Prostate gland (tissue), 2 donors: ENCODE data around the gene HAPSTR1. TPM values are rescaled to one million over a fixed set of nuclear protein-coding genes. Genes with fewer than 3 reads are reported as not detected.

Source experiments
- DNase-seq: peaks from one replicate; pipeline ENCODE4 v3.0.0-alpha.2; 2019; ENCODE audit warnings: low spot score
- H3K27ac ChIP-seq, 2 donors: fragments of 200-600 bp; sonication (generic); 2 replicates each; pipeline ENCODE4 v1.5.1; 2017 to 2019
- H3K27me3 ChIP-seq: fragments of 200-600 bp; sonication (generic); replicated peaks from 2 replicates; pipeline ENCODE4 v1.5.1; 2019; ENCODE audit not compliant: insufficient read depth
- H3K36me3 ChIP-seq, 2 donors: fragments of 200-600 bp; sonication (generic); 1 replicate in 1 of 2; 2 replicates in 1 of 2; pipeline versions ENCODE4 v1.5.1 to v1.8.1; 2017 to 2019
- H3K4me1 ChIP-seq: fragments of 200-600 bp; sonication (generic); replicated peaks from 2 replicates; pipeline ENCODE4 v1.5.1; 2019
- H3K4me3 ChIP-seq, 2 donors: fragments of 200-600 bp; sonication (generic); 2 replicates each; pipeline ENCODE4 v1.5.1; 2017 to 2019
- H3K9me3 ChIP-seq: fragments of 200-600 bp; sonication (generic); 2 replicates; pipeline ENCODE4 v1.5.1; 2017
- POLR2A ChIP-seq: fragments of 450-650 bp; IDR thresholded peaks from one replicate; pipeline ENCODE4 v1.6.1; 2016; ENCODE audit warnings: antibody characterized with exemption, mild to moderate bottlenecking
- POLR2AphosphoS5 ChIP-seq: sonication (generic); formaldehyde crosslinking; IDR thresholded peaks from one replicate; pipeline ENCODE4 v1.6.1; 2017; ENCODE audit warnings: antibody characterized with exemption
- WGBS: methylation state at CpG from one replicate; pipeline ENCODE4 v1.1.5; 2018; 5-methylcytosine and 5-hydroxymethylcytosine counted together
- intact Hi-C: fragments of 100-400 bp; cut with DNase I; formaldehyde crosslinking; loops from one replicate; pipeline ENCODE4 v1.14.2; 2022
- total RNA-seq, 2 donors: library from RNA; depleted of rRNA; stranded (reverse); fragments of >200 nt; gene quantifications; one replicate each; pipeline ENCODE4 v1.1.0, GENCODE V29; 2016
- TF ChIP-seq, protein P1 (sequence below), 4 experiments: fragments of 200-600 bp in 2 of 4; fragments of 450-650 bp in 2 of 4; sonication (generic) in 2 of 4; IDR thresholded peaks; 1 replicate in 3 of 4; 2 replicates in 1 of 4; pipeline ENCODE4 v1.5.1; 2016 to 2019; ENCODE audit warnings: antibody characterized with exemption in 4 of 4, mild to moderate bottlenecking in 2 of 4, moderate library complexity in 2 of 4

HAPSTR1 gene
- total RNA-seq, 2 donors from 2014 or later = 45.5 to 68.6 TPM

DNA sequence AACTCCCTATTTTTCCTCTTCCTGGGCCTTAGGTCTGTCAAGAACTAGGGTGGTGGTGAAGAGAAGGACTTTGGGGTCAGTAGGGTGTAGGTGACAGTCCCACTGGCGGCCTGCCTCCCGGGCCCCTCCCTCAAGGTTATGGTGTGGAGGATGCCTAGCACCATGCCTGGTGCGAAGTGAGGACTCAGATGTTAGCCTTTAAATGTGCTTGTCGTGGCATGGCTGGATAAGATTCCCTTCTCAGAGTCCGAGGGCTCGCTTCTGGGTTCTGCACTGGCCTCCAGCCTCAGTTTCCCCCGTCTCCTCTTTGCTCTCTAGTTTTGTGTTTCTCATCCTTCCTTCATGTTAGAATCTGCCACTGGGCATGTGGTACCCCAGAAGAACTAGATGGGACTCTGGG, 32.0 kb downstream of the HAPSTR1 start:
- no peak for TF ChIP-seq POLR2A
- intact Hi-C loops = no loop called here

DNA sequence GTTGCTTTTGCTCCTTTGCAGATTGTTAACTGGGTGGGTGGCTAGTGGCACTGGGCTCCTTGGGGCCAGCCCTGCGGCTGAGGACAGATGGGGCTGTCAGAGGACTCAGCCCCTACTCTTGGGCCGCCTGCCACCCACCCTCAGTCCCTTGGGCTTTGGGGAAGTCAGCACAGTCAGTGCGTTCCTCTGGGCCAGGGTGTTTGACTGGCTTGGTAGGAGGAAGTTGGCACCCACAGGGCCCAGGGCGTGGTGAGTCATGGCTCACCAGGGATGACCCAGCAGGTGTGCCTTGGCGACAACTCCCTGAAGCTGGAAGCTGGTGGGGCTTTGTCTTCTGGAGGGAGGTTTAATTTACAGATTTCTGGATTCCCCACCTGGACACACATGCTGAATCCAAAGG, 32.4 kb downstream of the HAPSTR1 start:
- TF ChIP-seq, protein P1, sequence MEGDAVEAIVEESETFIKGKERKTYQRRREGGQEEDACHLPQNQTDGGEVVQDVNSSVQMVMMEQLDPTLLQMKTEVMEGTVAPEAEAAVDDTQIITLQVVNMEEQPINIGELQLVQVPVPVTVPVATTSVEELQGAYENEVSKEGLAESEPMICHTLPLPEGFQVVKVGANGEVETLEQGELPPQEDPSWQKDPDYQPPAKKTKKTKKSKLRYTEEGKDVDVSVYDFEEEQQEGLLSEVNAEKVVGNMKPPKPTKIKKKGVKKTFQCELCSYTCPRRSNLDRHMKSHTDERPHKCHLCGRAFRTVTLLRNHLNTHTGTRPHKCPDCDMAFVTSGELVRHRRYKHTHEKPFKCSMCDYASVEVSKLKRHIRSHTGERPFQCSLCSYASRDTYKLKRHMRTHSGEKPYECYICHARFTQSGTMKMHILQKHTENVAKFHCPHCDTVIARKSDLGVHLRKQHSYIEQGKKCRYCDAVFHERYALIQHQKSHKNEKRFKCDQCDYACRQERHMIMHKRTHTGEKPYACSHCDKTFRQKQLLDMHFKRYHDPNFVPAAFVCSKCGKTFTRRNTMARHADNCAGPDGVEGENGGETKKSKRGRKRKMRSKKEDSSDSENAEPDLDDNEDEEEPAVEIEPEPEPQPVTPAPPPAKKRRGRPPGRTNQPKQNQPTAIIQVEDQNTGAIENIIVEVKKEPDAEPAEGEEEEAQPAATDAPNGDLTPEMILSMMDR (IDR thresholded peaks at IDR 0.05) = no peak
- peak; percentile 35 for TF ChIP-seq POLR2AphosphoS5
- DNase-seq = peak; percentile 62
- Histone ChIP-seq H3K36me3 (no peaks in the 10 kb centered on the region), H3K4me3 (no peak overlapping the region), H3K9me3 (no peaks in the 10 kb centered on the region), H3K4me1 (no peaks in the 10 kb centered on the region), H3K27ac (no peak overlapping the region), H3K27me3 (no peaks in the 10 kb centered on the region)
- 78% methylated on average over 4 of the region's 5 CpGs for WGBS
- intact Hi-C loops = no loop called here

More for the DNA sequence above, 32.0 kb downstream of the HAPSTR1 start:
- Histone ChIP-seq H3K9me3 (no peaks in the 10 kb centered on the region), H3K4me1 (no peaks in the 10 kb centered on the region), H3K36me3 (no peaks in the 10 kb centered on the region), H3K27me3 (no peaks in the 10 kb centered on the region), H3K4me3 (no peak overlapping the region), H3K27ac (no peak overlapping the region)
- DNase-seq = no peak
- 93% methylated on average over 7 of the region's 7 CpGs for WGBS

DNA sequence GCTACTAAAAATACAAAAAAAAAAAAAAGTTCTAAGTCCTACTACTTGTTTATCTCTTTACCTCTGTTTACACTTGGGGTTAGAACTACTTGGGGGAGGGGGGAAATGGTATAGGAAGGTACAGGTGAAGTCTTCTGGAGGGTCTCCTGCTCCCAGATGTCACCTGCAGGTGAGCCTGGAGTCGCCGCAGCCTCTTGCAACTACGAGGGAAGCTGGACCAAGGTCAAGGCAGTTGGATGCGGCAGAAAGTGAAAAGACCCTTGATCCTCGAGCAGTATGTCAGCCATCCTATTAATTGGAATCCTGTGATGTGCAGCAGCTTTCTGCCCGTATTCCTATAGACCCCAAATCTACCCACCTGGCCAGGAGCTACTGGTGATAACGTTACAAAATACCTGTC, 33.0 kb downstream of the HAPSTR1 start:
- Histone ChIP-seq H3K27me3 (no peaks in the 10 kb centered on the region), H3K4me1 (no peaks in the 10 kb centered on the region), H3K27ac (no peak overlapping the region), H3K4me3 (no peak overlapping the region), H3K9me3 (no peaks in the 10 kb centered on the region), H3K36me3 (no peaks in the 10 kb centered on the region)
- WGBS = 95% methylated on average over 7 of the region's 7 CpGs
- intact Hi-C loops = no loop called here
- TF ChIP-seq, protein P1 (IDR thresholded peaks at IDR 0.05) = no peak
- TF ChIP-seq POLR2AphosphoS5 (no peak), POLR2A (no peak)
- no peak for DNase-seq

DNA sequence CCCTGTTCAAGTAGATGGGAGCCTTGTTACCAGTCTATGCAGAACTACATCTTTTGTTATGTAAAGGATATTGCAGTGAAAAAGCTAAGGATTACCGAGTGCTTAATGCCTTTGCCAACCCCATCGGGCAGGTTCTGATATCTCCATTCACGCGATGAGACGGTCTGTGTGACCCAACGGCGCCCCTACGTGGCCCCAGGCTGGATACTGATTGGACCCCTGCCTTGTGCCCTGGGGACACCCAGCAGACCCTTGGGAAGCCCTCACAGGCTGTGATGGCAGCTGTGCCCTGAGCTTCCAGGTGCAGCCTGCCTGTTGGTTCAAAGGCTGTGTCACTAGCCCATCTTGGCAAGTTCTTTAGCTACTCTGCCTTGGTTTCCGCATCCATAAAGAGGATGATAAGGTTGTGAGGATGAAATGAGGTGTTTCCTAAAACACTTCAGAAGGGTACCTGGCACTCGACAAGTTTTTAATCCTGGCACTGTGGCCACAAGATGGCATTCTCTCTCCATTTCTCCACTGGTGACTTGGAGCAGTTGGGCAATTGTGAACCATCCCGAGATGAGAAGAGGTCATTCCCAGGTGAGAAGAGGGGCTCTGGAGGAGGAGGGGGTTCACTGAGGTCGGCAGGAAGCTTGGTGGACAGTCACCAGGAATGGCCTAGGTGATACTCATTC, 33.6 kb downstream of the HAPSTR1 start:
- no peak overlapping the region for H3K4me3 ChIP-seq
- intact Hi-C loops = no loop called here
- no peaks in the 10 kb centered on the region for H3K9me3 ChIP-seq
- TF ChIP-seq POLR2A (no peak), POLR2AphosphoS5 (no peak)
- TF ChIP-seq, protein P1 (IDR thresholded peaks at IDR 0.05) = no peak
- DNase-seq = no peak
- H3K36me3 ChIP-seq = no peaks in the 10 kb centered on the region
- 64% methylated on average over 12 of the region's 12 CpGs for WGBS
- H3K27me3 ChIP-seq = no peaks in the 10 kb centered on the region
- H3K27ac ChIP-seq = no peak overlapping the region
- no peaks in the 10 kb centered on the region for H3K4me1 ChIP-seq

DNA sequence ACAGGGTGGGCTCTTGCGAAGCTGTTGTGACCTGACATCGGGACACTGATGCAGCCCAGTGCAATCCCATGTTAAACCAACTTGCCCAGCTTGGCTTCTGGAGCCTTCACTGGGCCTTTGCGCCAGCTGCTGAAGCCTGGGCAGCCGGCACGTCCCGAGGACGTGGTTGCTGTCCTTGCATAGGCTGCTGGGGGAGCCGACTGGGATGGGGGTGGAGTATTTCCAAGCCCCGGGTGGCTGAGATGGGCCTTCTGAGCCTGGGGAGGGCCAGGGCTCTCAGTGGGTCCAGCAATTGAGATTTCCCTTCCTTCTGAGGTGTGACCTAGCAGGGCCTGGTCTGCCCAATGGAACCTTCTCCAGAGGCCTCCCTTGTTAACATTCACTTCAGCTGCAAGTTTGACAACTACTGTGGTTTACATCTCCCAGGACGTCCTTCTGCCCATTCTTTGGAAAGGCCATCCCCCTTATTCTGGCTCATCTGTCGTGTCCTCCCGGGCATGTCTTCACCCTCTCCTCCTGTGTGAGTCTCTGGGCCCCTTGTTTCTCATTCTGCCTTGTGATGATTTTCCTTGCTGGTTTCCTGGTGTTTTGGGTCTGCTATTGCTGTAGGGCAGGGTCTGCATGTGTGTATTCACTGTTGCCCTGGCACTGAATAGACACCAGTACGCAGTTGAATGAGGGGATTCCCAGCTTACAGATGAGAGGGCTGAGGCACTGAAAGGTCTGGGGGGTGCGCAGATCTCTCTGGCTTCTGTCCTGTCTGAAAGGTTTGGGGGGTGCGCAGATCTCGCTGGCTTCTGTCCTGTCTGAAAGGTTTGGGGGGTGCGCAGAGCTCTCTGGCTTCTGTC, 34.4 kb downstream of the HAPSTR1 start:
- no peaks in the 10 kb centered on the region for H3K36me3 ChIP-seq
- no peak for DNase-seq
- H3K9me3 ChIP-seq = no peaks in the 10 kb centered on the region
- H3K27me3 ChIP-seq = no peaks in the 10 kb centered on the region
- intact Hi-C loops = no loop called here
- H3K4me1 ChIP-seq = no peaks in the 10 kb centered on the region
- WGBS = 85% methylated on average over 17 of the region's 17 CpGs
- no peak overlapping the region for H3K27ac ChIP-seq
- TF ChIP-seq POLR2AphosphoS5 = no peak
- TF ChIP-seq, protein P1 (IDR thresholded peaks at IDR 0.05) = no peak
- TF ChIP-seq POLR2A = no peak
- H3K4me3 ChIP-seq = no peak overlapping the region
